PFSK-1 (cell line): ENCODE data around the gene XKR3.

ENCODE experiments used
- FOXP2 ChIP-seq: optimal IDR thresholded peaks from 2 replicates; pipeline ENCODE3; 2011; ENCODE audit warnings: borderline replicate concordance, control low read depth, inconsistent platforms; ENCODE audit not compliant: insufficient read depth; ENCODE audit errors: extremely low read length, extremely low read depth
- POLR2AphosphoS5 ChIP-seq: IDR thresholded peaks from 2 replicates; pipeline ENCODE4 v1.6.1; 2012; ENCODE audit warnings: low read depth, mild to moderate bottlenecking, control low read depth, low read length, moderate library complexity
- SIN3A ChIP-seq: IDR thresholded peaks from 2 replicates; pipeline ENCODE4 v1.6.1; 2012; ENCODE audit warnings: mild to moderate bottlenecking, low read length, moderate library complexity, borderline replicate concordance; ENCODE audit not compliant: insufficient read depth
- TAF1 ChIP-seq: IDR thresholded peaks from 2 replicates; pipeline ENCODE4 v1.6.1; 2012; ENCODE audit warnings: low read length, control low read depth, borderline replicate concordance; ENCODE audit not compliant: insufficient read depth
- TF ChIP-seq, protein P1 (sequence below), 2 experiments: IDR thresholded peaks; 2 replicates each; pipeline versions ENCODE4 v1.6.1 to v1.8.0; 2011 to 2012; ENCODE audit warnings: low read depth in 2 of 2, low read length in 2 of 2, control low read depth in 1 of 2, inconsistent platforms in 1 of 2, mild to moderate bottlenecking in 1 of 2, moderate library complexity in 1 of 2; ENCODE audit not compliant: insufficient read depth in 1 of 2

Gene XKR3

DNA sequence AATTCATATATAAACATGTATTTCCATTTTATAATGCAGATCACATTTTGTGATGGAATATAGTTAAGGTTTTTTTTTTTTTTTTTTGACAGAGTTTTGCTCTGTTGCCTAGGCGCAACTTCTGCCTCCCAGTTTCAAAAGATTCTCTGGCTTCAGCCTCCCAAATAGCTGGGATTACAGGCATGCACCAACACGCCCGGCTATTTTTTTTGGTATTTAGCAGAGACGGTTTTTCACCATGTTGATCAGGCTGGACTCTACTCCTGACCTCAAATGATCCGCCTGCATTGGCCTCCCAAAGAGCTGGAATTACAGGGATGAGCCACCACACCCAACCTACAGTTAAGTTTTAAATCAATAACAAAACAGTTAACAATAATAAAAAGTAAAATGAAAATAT, 18.8 kb downstream of the XKR3 start:
- TF ChIP-seq, protein P1, sequence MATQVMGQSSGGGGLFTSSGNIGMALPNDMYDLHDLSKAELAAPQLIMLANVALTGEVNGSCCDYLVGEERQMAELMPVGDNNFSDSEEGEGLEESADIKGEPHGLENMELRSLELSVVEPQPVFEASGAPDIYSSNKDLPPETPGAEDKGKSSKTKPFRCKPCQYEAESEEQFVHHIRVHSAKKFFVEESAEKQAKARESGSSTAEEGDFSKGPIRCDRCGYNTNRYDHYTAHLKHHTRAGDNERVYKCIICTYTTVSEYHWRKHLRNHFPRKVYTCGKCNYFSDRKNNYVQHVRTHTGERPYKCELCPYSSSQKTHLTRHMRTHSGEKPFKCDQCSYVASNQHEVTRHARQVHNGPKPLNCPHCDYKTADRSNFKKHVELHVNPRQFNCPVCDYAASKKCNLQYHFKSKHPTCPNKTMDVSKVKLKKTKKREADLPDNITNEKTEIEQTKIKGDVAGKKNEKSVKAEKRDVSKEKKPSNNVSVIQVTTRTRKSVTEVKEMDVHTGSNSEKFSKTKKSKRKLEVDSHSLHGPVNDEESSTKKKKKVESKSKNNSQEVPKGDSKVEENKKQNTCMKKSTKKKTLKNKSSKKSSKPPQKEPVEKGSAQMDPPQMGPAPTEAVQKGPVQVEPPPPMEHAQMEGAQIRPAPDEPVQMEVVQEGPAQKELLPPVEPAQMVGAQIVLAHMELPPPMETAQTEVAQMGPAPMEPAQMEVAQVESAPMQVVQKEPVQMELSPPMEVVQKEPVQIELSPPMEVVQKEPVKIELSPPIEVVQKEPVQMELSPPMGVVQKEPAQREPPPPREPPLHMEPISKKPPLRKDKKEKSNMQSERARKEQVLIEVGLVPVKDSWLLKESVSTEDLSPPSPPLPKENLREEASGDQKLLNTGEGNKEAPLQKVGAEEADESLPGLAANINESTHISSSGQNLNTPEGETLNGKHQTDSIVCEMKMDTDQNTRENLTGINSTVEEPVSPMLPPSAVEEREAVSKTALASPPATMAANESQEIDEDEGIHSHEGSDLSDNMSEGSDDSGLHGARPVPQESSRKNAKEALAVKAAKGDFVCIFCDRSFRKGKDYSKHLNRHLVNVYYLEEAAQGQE (IDR thresholded peaks at IDR 0.05; ENCODE audit: insufficient read depth in 1 of 2, low read depth in 2 of 2, low read length in 2 of 2) = no peak
- no peak for TF ChIP-seq POLR2AphosphoS5

DNA sequence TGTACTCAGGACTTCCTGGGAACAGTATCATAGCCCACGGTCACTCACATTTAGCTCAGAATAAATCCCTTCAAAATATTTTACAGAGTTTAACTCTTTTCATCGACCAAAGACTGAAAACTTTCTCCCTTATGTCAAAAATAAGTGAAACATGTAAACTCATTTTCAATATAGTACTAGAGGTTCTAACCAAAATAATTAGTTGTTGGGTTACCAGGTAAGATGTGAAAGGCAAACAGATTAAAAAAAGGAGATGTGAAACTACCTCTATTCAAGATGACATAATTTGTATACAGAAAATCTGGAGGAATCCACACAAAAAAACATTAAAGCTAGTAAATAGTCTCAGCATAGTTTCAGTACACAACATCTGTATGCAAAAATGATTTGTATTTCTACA, 20.3 kb downstream of the XKR3 start:
- TF ChIP-seq FOXP2 (no peak), TAF1 (no peak), SIN3A (no peak), POLR2AphosphoS5 (no peak)
- TF ChIP-seq, protein P1 (IDR thresholded peaks at IDR 0.05; ENCODE audit: insufficient read depth in 1 of 2, low read depth in 2 of 2, low read length in 2 of 2) = no peak

DNA sequence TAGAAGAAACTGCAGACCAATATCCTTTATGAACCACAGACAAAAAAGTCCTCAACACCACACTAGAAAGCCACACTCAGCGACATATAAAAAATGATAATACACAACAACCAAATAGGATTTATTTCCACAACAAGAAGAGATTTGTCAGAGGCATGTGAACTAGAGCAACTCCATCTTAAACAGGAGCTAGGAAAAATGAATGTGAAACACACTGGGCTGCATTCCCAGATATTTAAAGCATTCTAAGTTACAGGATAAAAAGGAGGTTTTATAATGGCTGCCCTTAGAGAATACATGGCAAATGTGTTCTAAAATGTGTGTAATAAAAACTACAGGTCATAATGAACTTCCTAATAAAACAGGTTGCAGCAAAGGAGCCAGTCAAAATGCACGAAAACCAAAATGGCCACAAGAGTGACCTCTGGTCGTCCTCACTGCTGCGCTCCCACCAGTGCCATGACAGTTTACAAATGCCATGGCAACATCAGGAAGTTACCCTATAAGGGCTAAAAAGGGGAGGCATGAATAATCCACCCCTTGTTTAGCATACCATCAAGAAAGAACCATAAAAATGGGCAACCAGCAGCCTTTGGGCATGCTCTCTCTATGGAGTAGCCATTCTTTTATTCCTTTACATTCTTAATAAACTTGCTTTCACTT, 21.8 kb downstream of the XKR3 start:
- TF ChIP-seq POLR2AphosphoS5 = no peak
- no peak for TF ChIP-seq TAF1
- no peak for TF ChIP-seq FOXP2
- TF ChIP-seq SIN3A = no peak
- TF ChIP-seq, protein P1 (IDR thresholded peaks at IDR 0.05; ENCODE audit: insufficient read depth in 1 of 2, low read depth in 2 of 2, low read length in 2 of 2) = no peak

DNA sequence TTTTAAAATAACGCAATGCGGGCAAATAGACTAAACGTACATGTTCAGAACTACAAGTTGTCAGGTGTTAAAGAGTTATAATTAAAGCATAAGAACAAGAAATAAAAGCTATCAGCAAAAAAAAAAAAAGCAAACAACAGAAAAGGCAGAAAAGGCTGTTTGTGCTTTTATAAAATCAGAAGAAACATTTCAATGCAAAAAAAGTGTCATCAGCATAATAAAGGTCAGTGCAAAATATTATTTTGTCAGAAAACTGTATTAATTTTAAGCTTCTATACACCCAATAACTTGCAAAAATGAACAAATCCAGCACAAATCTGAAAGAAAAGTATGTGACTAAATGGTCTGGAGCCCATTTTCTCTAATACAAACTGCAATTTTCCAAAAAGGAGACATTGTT, 23.6 kb downstream of the XKR3 start:
- TF ChIP-seq POLR2AphosphoS5 (no peak), FOXP2 (no peak)

DNA sequence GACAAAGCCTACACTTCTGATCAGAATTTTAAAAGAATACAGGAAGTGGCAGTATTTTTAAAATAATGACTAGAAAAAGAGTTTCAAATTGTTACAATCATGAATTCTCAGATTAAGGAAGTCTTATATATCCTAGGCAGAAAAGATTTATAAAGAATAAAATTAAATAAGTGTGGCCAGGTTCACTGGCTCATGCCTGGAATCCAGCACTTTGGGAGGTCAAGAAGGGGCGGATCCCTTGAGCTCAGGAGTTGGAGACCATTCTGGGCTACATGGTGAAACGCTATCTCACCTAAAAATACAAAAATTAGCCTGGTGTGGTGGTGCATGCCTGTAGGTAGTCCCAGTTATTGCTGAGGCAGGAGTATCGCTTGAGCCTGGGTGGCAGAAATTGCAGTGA, 24.1 kb downstream of the XKR3 start:
- TF ChIP-seq, protein P1 (IDR thresholded peaks at IDR 0.05; ENCODE audit: insufficient read depth in 1 of 2, low read depth in 2 of 2, low read length in 2 of 2) = no peak
- TF ChIP-seq POLR2AphosphoS5 (no peak), FOXP2 (no peak), TAF1 (no peak), SIN3A (no peak)
